ENCODE measurements around the gene FOXN1. TPM values are rescaled to one million over a fixed set of nuclear protein-coding genes. Genes with fewer than 3 reads are reported as not detected.

The FOXN1 gene
- total RNA-seq, 1 donor from 2014 or later = not detected

DNA sequence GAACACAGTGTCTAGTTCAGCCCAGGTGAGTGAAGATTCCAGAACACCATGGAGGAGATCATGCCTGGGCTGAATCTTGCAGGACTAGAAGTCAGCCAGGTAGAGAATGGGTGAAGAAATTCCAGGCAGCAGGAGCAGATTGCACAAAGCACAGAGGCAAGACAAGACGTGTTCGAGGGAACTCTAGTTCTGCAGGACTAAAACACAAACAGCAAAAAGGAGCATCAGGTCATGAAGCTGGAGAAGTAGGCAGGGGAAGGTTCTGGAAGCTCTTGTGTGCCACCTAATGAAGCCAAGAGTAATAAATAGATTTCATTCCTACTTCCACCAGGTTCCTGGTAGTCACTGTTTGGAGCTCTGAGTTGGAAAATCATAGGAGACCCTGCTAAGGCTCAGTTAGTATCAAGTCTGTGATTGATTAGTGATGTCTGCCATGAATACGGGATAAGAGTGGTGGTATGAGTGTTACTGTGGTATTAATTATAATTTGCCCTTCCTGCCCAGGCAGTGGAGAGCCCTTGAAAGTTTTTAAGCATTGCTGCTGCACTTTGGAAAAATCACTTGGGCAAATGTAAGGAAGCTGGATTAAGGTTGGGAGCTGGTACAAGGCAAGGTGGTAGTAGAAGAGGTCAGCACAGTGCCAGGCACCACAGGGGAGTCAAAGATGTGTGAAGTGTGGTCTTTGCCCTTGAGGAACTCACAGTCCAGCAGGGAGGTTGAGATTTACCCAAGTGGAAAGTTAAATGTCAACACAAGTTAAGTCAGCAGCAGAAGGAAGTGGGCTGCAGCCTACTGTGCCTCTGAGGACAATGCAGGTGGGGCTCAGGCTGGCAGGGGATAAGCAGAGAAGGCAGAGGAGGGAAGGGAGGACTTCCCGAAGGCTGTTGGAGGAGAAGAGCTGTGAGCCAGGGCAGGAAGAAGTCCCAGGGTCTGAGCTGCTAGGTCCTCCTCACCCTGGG, 13.5 kb upstream of the FOXN1 start:
- TF ChIP-seq CTCF (IDR thresholded peaks at IDR 0.05; ENCODE audit: insufficient read depth, low read depth, low read length) = no peak
- Histone ChIP-seq H3K27ac (ENCODE audit: low read depth, low read length) (no peak overlapping the region), H3K27me3 (ENCODE audit: insufficient read depth, low read length) (peaks cover 10% of the 10 kb centered on the region), H3K9me3 (ENCODE audit: insufficient read depth, low read depth, low read length) (no peaks in the 10 kb centered on the region), H3K36me3 (ENCODE audit: insufficient read depth, low read length) (no peaks in the 10 kb centered on the region), H3K4me1 (ENCODE audit: insufficient read depth, low read length) (no peaks in the 10 kb centered on the region), H3K4me3 (ENCODE audit: insufficient read depth, low read depth, low read length) (no peak overlapping the region), H4K20me1 (ENCODE audit: insufficient read depth, low read length) (no peaks in the 10 kb centered on the region), H3K79me2 (ENCODE audit: insufficient read depth, low read length) (no peaks in the 10 kb centered on the region), H2AFZ (ENCODE audit: low read depth, low read length) (no peak overlapping the region), H3K9ac (ENCODE audit: low read length) (no peak overlapping the region), H3K4me2 (ENCODE audit: low read length) (no peak overlapping the region)
- Mint-ChIP-seq H3K27ac (ENCODE audit: unreplicated experiment) (no peak overlapping the region), H3K9me3 (ENCODE audit: unreplicated experiment) (no peaks in the 10 kb centered on the region), H3K36me3 (ENCODE audit: low read depth, unreplicated experiment) (no peaks in the 10 kb centered on the region), H3K27me3 (ENCODE audit: low read depth, unreplicated experiment) (peaks cover 64% of the 10 kb centered on the region), H3K4me3 (ENCODE audit: unreplicated experiment) (no peak overlapping the region), H3K4me1 (ENCODE audit: low read depth, unreplicated experiment) (no peaks in the 10 kb centered on the region)
- FAIRE-seq (no peak), DNase-seq (ENCODE audit: low read depth) (no peak)

DNA sequence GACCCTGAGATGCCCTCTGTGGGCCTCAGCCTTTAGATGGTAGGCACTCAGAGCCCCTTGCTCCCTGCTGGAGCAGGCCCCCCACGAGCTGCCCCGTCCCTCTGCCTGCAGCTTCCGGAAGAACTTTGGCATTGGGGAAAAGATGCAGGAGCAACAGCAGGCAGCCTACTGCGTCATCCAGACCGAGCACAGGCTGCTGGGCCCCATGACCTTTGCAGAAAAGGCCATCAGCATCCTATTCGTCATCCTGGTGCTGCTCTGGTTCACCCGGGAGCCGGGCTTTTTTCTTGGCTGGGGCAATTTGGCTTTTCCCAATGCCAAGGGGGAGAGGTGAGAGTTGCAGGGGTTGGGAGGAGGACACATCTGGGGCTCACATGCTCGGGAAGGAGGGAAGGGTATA, 12.7 kb upstream of the FOXN1 start:
- Histone ChIP-seq H3K4me2 (ENCODE audit: low read length) (no peak overlapping the region), H3K79me2 (ENCODE audit: insufficient read depth, low read length) (no peaks in the 10 kb centered on the region), H3K9me3 (ENCODE audit: insufficient read depth, low read depth, low read length) (no peaks in the 10 kb centered on the region), H3K27me3 (ENCODE audit: insufficient read depth, low read length) (peaks cover 9% of the 10 kb centered on the region), H3K27ac (ENCODE audit: low read depth, low read length) (no peak overlapping the region), H3K4me3 (ENCODE audit: insufficient read depth, low read depth, low read length) (no peak overlapping the region), H4K20me1 (ENCODE audit: insufficient read depth, low read length) (no peaks in the 10 kb centered on the region), H2AFZ (ENCODE audit: low read depth, low read length) (no peak overlapping the region), H3K9ac (ENCODE audit: low read length) (no peak overlapping the region), H3K4me1 (ENCODE audit: insufficient read depth, low read length) (no peaks in the 10 kb centered on the region), H3K36me3 (ENCODE audit: insufficient read depth, low read length) (no peaks in the 10 kb centered on the region)
- peaks cover 59% of the 10 kb centered on the region for H3K27me3 Mint-ChIP-seq (ENCODE audit: low read depth, unreplicated experiment)
- FAIRE-seq (no peak), DNase-seq (ENCODE audit: low read depth) (no peak)
- TF ChIP-seq EZH2 (IDR thresholded peaks at IDR 0.05; ENCODE audit: insufficient read depth, low read length) (no peak), CTCF (IDR thresholded peaks at IDR 0.05; ENCODE audit: insufficient read depth, low read depth, low read length) (no peak)
- H3K36me3 Mint-ChIP-seq (ENCODE audit: low read depth, unreplicated experiment) = no peaks in the 10 kb centered on the region
- no peak overlapping the region for H3K27ac Mint-ChIP-seq (ENCODE audit: unreplicated experiment)
- no peak overlapping the region for H3K4me3 Mint-ChIP-seq (ENCODE audit: unreplicated experiment)
- no peaks in the 10 kb centered on the region for H3K9me3 Mint-ChIP-seq (ENCODE audit: unreplicated experiment)
- no peaks in the 10 kb centered on the region for H3K4me1 Mint-ChIP-seq (ENCODE audit: low read depth, unreplicated experiment)

Measured in astrocyte (in vitro differentiated cells and primary cell).